Suprapubic skin (tissue), 3 donors: ENCODE data around the gene MOCS2.

Source experiments
- CTCF ChIP-seq, 2 donors: fragments of 200-600 bp in 1 of 2; fragments of 450-650 bp in 1 of 2; sonication (generic) in 1 of 2; IDR thresholded peaks; one replicate each; pipeline ENCODE4 v1.5.1; 2016 to 2019; ENCODE audit warnings: antibody characterized with exemption in 2 of 2, mild to moderate bottlenecking in 1 of 2, moderate library complexity in 1 of 2
- POLR2A ChIP-seq, 2 donors: fragments of 450-650 bp; IDR thresholded peaks; one replicate each; pipeline ENCODE4 v1.6.1; 2017; ENCODE audit warnings: antibody characterized with exemption in 2 of 2, mild to moderate bottlenecking in 2 of 2, moderate library complexity in 2 of 2

- TF ChIP-seq CTCF (IDR thresholded peaks at IDR 0.05) (no peak), POLR2A (IDR thresholded peaks at IDR 0.05) (no peak)
Measured at GRCh38 chr5:53084546-53085255, 24.9 kb downstream of the MOCS2 start.
